ENCODE measurements around the gene POLD4.
A peak's percentile ranks its signal among the peaks of the same experiment; 100 is the strongest.

Gene POLD4

DNA sequence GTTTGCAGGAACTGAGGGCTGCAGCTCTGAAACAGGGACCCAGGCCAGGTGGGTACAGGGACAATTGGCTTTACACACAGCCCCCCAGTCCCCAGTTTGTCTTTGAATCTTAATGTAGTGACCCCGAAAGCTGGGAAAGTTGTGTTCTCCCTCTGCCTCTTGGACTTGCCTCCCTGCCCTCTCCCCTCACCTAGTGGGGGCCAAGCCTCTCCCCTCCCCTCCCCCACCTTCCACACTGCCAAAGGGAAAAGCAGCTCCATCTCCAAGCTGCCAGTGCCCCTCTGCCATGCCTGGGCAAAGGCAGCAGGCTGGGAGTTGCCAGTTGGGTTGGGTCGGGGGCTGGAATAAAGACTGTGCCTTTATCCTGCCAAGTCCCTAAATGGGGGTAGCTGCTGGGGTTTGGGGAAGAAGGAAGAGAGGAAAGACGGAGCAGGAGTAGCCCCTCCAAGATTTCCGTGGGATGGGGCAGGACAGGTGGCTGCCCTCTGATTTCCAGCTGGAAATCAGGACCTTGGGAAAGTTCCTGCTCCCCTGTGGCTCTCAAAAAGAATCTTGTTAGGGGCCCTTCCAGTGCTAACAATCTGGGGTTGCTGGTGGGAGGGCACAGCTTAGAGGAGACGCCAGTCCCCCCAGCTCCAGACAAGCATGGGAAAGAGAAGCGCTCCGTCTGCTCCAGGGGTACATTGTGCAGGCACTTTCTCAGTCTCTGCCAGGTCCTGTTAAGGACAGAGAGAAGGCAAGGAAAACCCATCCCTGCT, 22.9 kb upstream of the POLD4 start:
- DNase-seq (ENCODE audit: low spot score) = no peak
- TF ChIP-seq, protein P1, sequence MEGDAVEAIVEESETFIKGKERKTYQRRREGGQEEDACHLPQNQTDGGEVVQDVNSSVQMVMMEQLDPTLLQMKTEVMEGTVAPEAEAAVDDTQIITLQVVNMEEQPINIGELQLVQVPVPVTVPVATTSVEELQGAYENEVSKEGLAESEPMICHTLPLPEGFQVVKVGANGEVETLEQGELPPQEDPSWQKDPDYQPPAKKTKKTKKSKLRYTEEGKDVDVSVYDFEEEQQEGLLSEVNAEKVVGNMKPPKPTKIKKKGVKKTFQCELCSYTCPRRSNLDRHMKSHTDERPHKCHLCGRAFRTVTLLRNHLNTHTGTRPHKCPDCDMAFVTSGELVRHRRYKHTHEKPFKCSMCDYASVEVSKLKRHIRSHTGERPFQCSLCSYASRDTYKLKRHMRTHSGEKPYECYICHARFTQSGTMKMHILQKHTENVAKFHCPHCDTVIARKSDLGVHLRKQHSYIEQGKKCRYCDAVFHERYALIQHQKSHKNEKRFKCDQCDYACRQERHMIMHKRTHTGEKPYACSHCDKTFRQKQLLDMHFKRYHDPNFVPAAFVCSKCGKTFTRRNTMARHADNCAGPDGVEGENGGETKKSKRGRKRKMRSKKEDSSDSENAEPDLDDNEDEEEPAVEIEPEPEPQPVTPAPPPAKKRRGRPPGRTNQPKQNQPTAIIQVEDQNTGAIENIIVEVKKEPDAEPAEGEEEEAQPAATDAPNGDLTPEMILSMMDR (IDR thresholded peaks at IDR 0.05; ENCODE audit: extremely low read depth, missing control alignments) = no peak

GRCh38 chr11:67375320-67376055, 22.1 kb upstream of the POLD4 start:
- TF ChIP-seq, protein P1 (IDR thresholded peaks at IDR 0.05; ENCODE audit: extremely low read depth, missing control alignments) = no peak

GRCh38 chr11:67374571-67375281, 21.4 kb upstream of the POLD4 start:
- DNase-seq (ENCODE audit: low spot score) = no peak
- TF ChIP-seq, protein P1 (IDR thresholded peaks at IDR 0.05; ENCODE audit: extremely low read depth, missing control alignments) = no peak

More at GRCh38 chr11:67375320-67376055, 22.1 kb upstream of the POLD4 start:
- DNase-seq (ENCODE audit: low spot score) = no peak

- TF ChIP-seq, protein P1 (IDR thresholded peaks at IDR 0.05; ENCODE audit: extremely low read depth, missing control alignments) = peak; percentile 71
- peak; percentile 85 for DNase-seq (ENCODE audit: low spot score)
Observed at GRCh38 chr11:67373648-67374570, 20.6 kb upstream of the POLD4 start.

DNA sequence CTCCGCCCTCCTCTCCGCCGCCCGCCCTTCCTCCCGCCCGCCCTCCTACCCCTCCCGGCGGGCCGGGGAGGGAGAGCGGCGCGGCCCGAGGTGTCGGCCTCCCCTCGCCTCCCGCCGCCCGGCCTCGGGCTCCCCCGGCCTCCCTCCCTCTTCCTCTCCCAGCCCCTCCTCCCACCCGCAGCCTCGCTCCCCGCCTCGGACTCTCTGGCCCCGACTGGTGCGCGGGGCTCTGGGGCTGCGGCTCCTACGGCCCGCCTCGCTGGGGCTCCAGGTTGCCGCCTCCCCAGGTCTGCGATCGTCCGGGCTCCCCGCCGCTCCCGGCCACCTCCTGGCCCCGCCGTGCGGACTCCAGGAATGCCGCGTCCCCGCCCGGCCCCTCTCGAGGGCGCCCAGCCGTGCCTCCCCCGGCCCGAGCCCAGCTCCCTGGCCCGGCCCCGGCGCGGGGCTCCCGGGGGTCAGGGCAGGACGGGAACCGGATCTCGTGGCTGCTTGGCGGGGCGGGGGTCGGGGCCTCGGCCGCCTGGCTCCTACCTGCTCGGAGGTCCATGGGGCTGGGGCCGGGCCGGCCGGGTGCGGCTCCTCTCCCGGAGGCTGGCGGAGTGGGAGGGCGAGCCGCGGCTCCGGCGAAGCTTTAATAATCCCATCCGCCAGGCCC, 19.8 kb upstream of the POLD4 start, which contains the start of gene CLCF1:
TSS of gene CLCF1 (minus strand) at position 606 of the 655 bp plus-strand sequence. CDS start at position 547, 59 bp downstream.
- DNase-seq (ENCODE audit: low spot score) = peak; percentile 88
- TF ChIP-seq, protein P1 (IDR thresholded peaks at IDR 0.05; ENCODE audit: extremely low read depth, missing control alignments) = no peak

- TF ChIP-seq, protein P1 (IDR thresholded peaks at IDR 0.05; ENCODE audit: extremely low read depth, missing control alignments) = no peak
- peak; percentile 53 for DNase-seq (ENCODE audit: low spot score)
Observed at GRCh38 chr11:67372321-67372992, 19.1 kb upstream of the POLD4 start.

Measured in GM20000 (cell line).